HG02973 (cell line): ENCODE measurements around the gene BMP6.

ENCODE experiments used
- ATAC-seq: cut with Tn5 transposase; IDR thresholded peaks from one replicate; pipeline ENCODE4 v1.9.1; 2021; ENCODE audit warnings: moderate library complexity; ENCODE audit not compliant: unreplicated experiment

BMP6 gene

DNA sequence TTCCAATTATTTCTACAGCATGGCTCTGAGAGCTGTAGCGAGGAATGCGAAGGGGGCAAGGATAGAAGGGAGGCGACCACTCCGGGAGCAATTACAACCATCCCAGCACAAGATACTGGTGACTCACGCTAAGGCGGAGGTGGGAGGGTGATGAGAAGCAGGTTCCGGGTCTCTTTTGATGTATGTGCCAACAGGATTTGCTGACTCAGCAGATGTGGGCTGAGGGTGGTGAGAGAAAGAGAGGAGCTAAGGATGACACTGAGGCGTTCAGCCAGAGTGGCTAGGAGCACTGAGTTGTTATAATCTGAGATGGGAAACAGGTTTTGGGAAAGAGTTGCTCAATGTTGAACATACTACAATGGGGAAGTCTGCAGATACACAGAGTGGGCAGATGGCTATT lies 194.0 kb downstream of the BMP6 start:
- no peak for ATAC-seq

DNA sequence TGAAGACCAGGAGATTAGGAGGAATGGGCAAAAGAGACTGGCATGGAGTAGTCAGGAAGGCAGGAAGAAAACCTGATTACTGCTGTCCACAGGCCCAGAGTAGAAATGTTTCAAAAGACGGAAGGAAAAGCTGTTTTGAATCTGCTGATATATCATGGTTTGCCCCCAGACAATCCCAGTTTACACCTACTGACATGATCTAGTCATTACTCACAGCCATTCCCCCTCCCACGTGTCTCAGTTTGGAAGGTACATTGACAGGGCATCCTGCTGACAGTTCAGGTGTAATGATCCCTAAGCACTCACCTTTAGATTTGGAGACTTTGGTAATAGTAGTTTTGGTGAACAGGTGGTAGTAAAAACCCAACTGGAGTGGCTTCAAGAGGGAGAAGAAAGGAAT lies 194.5 kb downstream of the BMP6 start:
- no peak for ATAC-seq

DNA sequence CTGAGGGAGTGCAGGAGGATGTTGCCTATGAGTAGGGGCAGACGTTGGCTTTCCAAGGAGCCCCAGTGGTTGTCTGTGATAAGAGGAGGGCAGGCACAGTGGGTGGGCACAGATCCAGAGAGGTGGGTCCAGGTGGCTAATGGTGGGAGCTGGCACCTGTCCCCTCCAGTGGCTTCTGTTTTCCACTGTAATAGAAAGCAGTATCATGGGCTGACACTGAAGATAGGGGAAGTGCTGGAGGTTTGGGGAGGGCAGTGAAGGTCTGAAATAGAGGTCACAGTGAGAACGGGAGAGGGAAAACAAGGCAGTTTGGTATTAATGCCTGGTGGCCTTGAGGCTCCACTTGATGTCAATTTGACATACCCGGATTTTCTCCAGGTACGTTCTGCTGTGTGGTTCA lies 195.1 kb downstream of the BMP6 start:
- ATAC-seq, result no peak

DNA sequence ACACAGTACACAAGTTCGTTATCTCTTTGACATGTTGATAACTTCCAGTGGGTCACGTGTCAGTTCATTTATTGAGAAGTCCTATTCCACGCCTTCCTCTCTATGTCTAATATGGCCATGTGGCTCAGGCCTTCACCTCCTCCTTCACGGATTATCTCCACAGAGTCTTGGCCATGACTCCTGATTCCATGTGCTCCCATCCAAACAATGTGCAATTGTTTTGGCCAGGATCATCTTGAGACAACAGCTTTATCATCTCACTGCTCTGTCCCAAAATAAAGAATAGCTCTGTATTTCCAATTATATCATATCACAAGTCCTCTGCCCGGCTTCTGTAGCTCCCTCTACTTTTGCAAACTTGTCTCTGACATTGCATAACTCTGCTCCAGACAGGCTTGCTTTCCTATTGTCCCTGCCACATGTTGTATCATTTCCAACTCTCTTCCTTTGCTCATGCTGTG lies 195.8 kb downstream of the BMP6 start:
- no peak for ATAC-seq

DNA sequence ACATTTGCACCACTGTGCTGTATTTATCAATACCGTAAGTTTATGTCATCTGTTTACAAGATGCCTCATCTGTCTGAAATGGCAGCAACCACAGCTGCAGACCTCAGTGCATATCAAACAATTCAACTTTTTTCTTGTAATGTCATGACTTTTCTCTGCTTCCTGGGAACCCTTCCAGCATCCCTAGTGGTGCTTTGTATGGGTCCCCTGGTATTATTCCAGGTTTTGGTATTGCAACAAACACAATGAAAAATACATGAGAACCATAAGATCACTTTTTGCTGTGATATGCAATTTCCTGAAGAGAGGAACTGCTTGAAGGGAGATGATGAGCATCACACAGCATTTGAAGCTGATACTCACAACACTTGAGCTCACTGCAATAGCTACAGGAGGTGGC lies 196.7 kb downstream of the BMP6 start:
- ATAC-seq, result no peak

DNA sequence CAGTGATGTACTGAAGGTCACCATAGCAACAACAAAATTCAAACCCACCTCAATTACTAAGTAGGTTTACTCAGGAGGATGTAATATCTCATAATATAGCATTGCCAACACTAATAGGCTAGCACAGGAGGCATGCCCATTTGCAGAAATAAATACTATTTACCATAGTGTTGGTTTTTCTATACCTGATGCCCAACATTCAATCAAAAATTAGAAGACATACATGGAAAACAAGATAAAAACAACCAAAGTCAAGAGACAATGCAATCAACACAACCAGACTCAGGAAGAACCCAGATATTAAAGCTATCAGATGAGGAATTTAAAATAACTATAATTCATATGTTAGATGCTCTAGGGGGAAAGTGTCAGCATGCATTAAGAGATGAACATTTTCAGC lies 199.0 kb downstream of the BMP6 start:
- ATAC-seq, result no peak
